ENCODE data around the gene NAE1. TPM values are rescaled to one million over a fixed set of nuclear protein-coding genes. Genes with fewer than 3 reads are reported as not detected.
"Not testable (repeated sequence)": the region's sequence is repeated elsewhere in the genome, so short reads cannot be mapped to it uniquely, and the experiment has no call there.

The NAE1 gene
- total RNA-seq, 1 donor from 2014 or later: 62.4 TPM

DNA sequence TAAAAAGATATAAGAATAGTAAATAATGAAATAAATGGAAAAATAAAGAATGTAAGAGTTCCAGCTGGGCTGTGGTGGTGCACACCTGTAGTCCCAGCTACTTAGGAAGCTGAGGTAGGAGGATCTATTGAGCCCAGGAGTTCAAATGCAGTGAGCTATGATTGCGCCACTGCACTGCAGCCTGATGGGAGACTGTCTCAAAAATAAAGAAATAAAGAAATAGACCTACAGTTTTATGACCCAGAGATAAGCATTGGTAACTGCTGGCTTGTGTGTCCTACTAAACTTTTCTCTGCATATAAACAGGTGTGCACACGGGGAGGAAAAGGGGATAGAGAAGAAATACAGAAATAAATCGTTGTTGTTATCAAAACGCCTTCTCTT is 41.8 kb upstream of the NAE1 start:
- no peaks in the 10 kb centered on the region for H3K27me3 ChIP-seq (ENCODE audit: control insufficient read depth, insufficient read depth, low read length)
- no peak overlapping the region for H3K4me3 ChIP-seq (ENCODE audit: low read depth, low read length)
- TF ChIP-seq, protein P1, sequence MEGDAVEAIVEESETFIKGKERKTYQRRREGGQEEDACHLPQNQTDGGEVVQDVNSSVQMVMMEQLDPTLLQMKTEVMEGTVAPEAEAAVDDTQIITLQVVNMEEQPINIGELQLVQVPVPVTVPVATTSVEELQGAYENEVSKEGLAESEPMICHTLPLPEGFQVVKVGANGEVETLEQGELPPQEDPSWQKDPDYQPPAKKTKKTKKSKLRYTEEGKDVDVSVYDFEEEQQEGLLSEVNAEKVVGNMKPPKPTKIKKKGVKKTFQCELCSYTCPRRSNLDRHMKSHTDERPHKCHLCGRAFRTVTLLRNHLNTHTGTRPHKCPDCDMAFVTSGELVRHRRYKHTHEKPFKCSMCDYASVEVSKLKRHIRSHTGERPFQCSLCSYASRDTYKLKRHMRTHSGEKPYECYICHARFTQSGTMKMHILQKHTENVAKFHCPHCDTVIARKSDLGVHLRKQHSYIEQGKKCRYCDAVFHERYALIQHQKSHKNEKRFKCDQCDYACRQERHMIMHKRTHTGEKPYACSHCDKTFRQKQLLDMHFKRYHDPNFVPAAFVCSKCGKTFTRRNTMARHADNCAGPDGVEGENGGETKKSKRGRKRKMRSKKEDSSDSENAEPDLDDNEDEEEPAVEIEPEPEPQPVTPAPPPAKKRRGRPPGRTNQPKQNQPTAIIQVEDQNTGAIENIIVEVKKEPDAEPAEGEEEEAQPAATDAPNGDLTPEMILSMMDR (IDR thresholded peaks at IDR 0.05; ENCODE audit: insufficient read depth, low read length, severe bottlenecking): no peak
- FAIRE-seq (no peak), DNase-seq (ENCODE audit: low read depth) (no peak)
- H3K36me3 ChIP-seq (ENCODE audit: control insufficient read depth, insufficient read depth, low read length): no peaks in the 10 kb centered on the region

GRCh38 chr16:66871840-66872239 is 41.1 kb upstream of the NAE1 start:
- TF ChIP-seq, protein P1 (IDR thresholded peaks at IDR 0.05; ENCODE audit: insufficient read depth, low read length, severe bottlenecking): no peak
- no peak for FAIRE-seq
- H3K4me3 ChIP-seq (ENCODE audit: low read depth, low read length): no peak overlapping the region
- H3K36me3 ChIP-seq (ENCODE audit: control insufficient read depth, insufficient read depth, low read length): no peaks in the 10 kb centered on the region
- no peak for DNase-seq (ENCODE audit: low read depth)
- no peaks in the 10 kb centered on the region for H3K27me3 ChIP-seq (ENCODE audit: control insufficient read depth, insufficient read depth, low read length)

DNA sequence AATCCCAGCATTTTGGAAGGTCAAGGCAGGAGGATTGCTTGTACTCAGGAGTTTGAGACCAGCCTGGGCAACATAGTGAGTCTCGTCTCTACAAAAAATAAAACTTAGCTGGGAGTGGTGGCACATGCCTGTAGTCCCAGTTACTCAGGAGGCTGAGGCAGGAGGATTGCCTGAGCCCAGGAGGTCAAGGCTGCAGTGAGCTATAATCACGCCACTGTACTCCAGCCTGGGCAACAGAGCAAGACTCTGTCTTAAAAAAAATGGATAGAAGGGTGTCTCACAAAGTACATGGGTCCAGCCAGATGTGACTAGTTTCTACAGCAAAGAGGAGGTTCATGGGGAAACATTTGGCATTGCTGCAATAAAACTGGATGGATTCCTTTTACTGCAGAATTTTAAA is 40.6 kb upstream of the NAE1 start:
- not testable (repeated sequence) for DNase-seq (ENCODE audit: low read depth); H3K4me3 ChIP-seq (ENCODE audit: low read depth, low read length); FAIRE-seq; H3K27me3 ChIP-seq (ENCODE audit: control insufficient read depth, insufficient read depth, low read length); H3K36me3 ChIP-seq (ENCODE audit: control insufficient read depth, insufficient read depth, low read length)

GRCh38 chr16:66869424-66869823 is 38.6 kb upstream of the NAE1 start:
- TF ChIP-seq, protein P1 (IDR thresholded peaks at IDR 0.05; ENCODE audit: insufficient read depth, low read length, severe bottlenecking): no peak
- FAIRE-seq (no peak), DNase-seq (ENCODE audit: low read depth) (no peak)
- Histone ChIP-seq H3K27me3 (ENCODE audit: control insufficient read depth, insufficient read depth, low read length) (no peaks in the 10 kb centered on the region), H3K36me3 (ENCODE audit: control insufficient read depth, insufficient read depth, low read length) (no peaks in the 10 kb centered on the region), H3K4me3 (ENCODE audit: low read depth, low read length) (no peak overlapping the region)

GRCh38 chr16:66863707-66864106 is 32.9 kb upstream of the NAE1 start:
- FAIRE-seq (no peak), DNase-seq (ENCODE audit: low read depth) (no peak)
- Histone ChIP-seq H3K27me3 (ENCODE audit: control insufficient read depth, insufficient read depth, low read length) (no peaks in the 10 kb centered on the region), H3K36me3 (ENCODE audit: control insufficient read depth, insufficient read depth, low read length) (no peaks in the 10 kb centered on the region), H3K4me3 (ENCODE audit: low read depth, low read length) (no peak overlapping the region)
- TF ChIP-seq, protein P1 (IDR thresholded peaks at IDR 0.05; ENCODE audit: insufficient read depth, low read length, severe bottlenecking): no peak

DNA sequence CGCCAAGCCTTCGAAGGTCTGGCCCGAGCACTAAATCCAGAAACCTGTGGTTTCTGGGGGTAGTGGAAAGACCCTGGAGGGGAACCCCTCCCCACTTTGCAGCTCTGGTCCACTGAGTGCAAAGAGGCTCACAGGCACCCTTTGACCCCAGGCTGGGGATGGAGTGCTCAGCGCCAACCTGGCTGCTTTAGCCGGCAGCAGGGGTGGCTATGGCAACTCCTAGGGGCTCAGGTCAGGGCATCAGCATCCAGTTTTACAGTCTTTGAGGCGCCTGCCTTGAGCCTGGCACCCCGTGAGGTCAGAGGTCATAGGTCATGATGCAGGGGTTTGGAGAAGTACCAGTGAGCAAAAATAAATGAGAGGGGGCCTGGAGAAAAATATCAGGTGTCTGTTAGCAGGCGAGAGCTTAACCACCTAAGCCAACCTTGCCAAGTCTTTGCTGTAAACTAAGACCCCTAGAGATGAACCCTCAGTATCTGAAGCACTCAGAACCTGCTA is 31.3 kb upstream of the NAE1 start:
- H3K27me3 ChIP-seq (ENCODE audit: control insufficient read depth, insufficient read depth, low read length): no peaks in the 10 kb centered on the region
- no peak overlapping the region for H3K4me3 ChIP-seq (ENCODE audit: low read depth, low read length)
- FAIRE-seq (no peak), DNase-seq (ENCODE audit: low read depth) (no peak)
- TF ChIP-seq, protein P1 (IDR thresholded peaks at IDR 0.05; ENCODE audit: insufficient read depth, low read length, severe bottlenecking): no peak
- no peaks in the 10 kb centered on the region for H3K36me3 ChIP-seq (ENCODE audit: control insufficient read depth, insufficient read depth, low read length)

Data from bronchial epithelial cell (primary cell).